SK-N-MC (cell line): ENCODE results near the gene CPNE5.

Source experiments
- DNase-seq: peaks from one replicate; pipeline ENCODE4 v3.0.0-alpha.2; 2011; ENCODE audit warnings: low read depth, low spot score
- H3K27ac ChIP-seq: fragments of 200-600 bp; sonication (generic); 2 replicates; pipeline ENCODE4 v1.5.1; 2016; ENCODE audit warnings: mixed run types
- H3K36me3 ChIP-seq: fragments of 200-600 bp; sonication (generic); 2 replicates; pipeline ENCODE4 v1.6.1; 2017; ENCODE audit warnings: antibody characterized with exemption, low read length, mixed read lengths; ENCODE audit not compliant: insufficient read depth
- H3K4me3 ChIP-seq: fragments of 200-600 bp; sonication (generic); 2 replicates; pipeline ENCODE4 v1.5.1; 2016
- H3K9ac ChIP-seq: fragments of 200-600 bp; sonication (generic); 2 replicates; pipeline ENCODE4 v1.8.0; 2017; ENCODE audit warnings: mixed run types, mixed read lengths; ENCODE audit not compliant: insufficient read length
- H3K9me3 ChIP-seq: fragments of 200-600 bp; sonication (generic); 2 replicates; pipeline ENCODE4 v1.6.1; 2017; ENCODE audit warnings: low read depth, mild to moderate bottlenecking, antibody characterized with exemption, low read length, moderate library complexity, mixed read lengths
- EZH2 ChIP-seq: fragments of 200-600 bp; sonication (generic); IDR thresholded peaks from one replicate; pipeline ENCODE4 v1.6.1; 2017; ENCODE audit warnings: antibody characterized with exemption
- FOXP2 ChIP-seq: optimal IDR thresholded peaks from 2 replicates; pipeline ENCODE3; 2011; ENCODE audit warnings: mild to moderate bottlenecking, moderate library complexity; ENCODE audit not compliant: insufficient read depth; ENCODE audit errors: extremely low read length, control extremely low read depth
- POLR2AphosphoS5 ChIP-seq: IDR thresholded peaks from 2 replicates; pipeline ENCODE4 v1.6.1; 2012; ENCODE audit warnings: mild to moderate bottlenecking, low read depth, low read length, borderline replicate concordance

Gene CPNE5

GRCh38 chr6:36800223-36801076, 38.8 kb downstream of the CPNE5 start:
- TF ChIP-seq EZH2 = no peak
- TF ChIP-seq POLR2AphosphoS5 = no peak
- TF ChIP-seq FOXP2 = no peak
- no peak overlapping the region for H3K27ac ChIP-seq
- H3K36me3 ChIP-seq = no peaks in the 10 kb centered on the region
- no peak overlapping the region for H3K4me3 ChIP-seq
- H3K9me3 ChIP-seq = no peaks in the 10 kb centered on the region
- no peak for DNase-seq
- no peak overlapping the region for H3K9ac ChIP-seq

- H3K9me3 ChIP-seq = no peaks in the 10 kb centered on the region
- H3K27ac ChIP-seq = no peak overlapping the region
- no peak for TF ChIP-seq EZH2
- TF ChIP-seq FOXP2 = no peak
- TF ChIP-seq POLR2AphosphoS5 = no peak
- H3K9ac ChIP-seq = no peak overlapping the region
- no peak overlapping the region for H3K4me3 ChIP-seq
- DNase-seq = no peak
- H3K36me3 ChIP-seq = no peaks in the 10 kb centered on the region
Measured at GRCh38 chr6:36798852-36799251, 40.4 kb downstream of the CPNE5 start.

- no peak for DNase-seq
- no peak overlapping the region for H3K9ac ChIP-seq
- H3K27ac ChIP-seq = no peak overlapping the region
- no peak overlapping the region for H3K4me3 ChIP-seq
- no peaks in the 10 kb centered on the region for H3K36me3 ChIP-seq
- H3K9me3 ChIP-seq = no peaks in the 10 kb centered on the region
- TF ChIP-seq POLR2AphosphoS5 (no peak), FOXP2 (no peak), EZH2 (no peak)
Measured at GRCh38 chr6:36797653-36798052, 41.6 kb downstream of the CPNE5 start.

GRCh38 chr6:36797055-36797454, 42.2 kb downstream of the CPNE5 start:
- Histone ChIP-seq H3K9ac (no peak overlapping the region), H3K9me3 (no peaks in the 10 kb centered on the region), H3K27ac (no peak overlapping the region), H3K36me3 (no peaks in the 10 kb centered on the region), H3K4me3 (no peak overlapping the region)
- DNase-seq = no peak
- TF ChIP-seq FOXP2 (no peak), POLR2AphosphoS5 (no peak), EZH2 (no peak)

GRCh38 chr6:36794713-36795065, 44.6 kb downstream of the CPNE5 start:
- Histone ChIP-seq H3K9ac (no peak overlapping the region), H3K4me3 (no peak overlapping the region), H3K27ac (no peak overlapping the region), H3K36me3 (no peaks in the 10 kb centered on the region), H3K9me3 (no peaks in the 10 kb centered on the region)
- DNase-seq = no peak
- TF ChIP-seq POLR2AphosphoS5 = no peak
- TF ChIP-seq EZH2 = no peak
- no peak for TF ChIP-seq FOXP2

GRCh38 chr6:36793913-36794712, 45.1 kb downstream of the CPNE5 start:
- DNase-seq = no peak
- TF ChIP-seq EZH2 (no peak), POLR2AphosphoS5 (no peak), FOXP2 (no peak)
- Histone ChIP-seq H3K4me3 (no peak overlapping the region), H3K9me3 (no peaks in the 10 kb centered on the region), H3K36me3 (no peaks in the 10 kb centered on the region), H3K9ac (no peak overlapping the region), H3K27ac (no peak overlapping the region)

GRCh38 chr6:36793296-36793912, 45.8 kb downstream of the CPNE5 start:
- H3K36me3 ChIP-seq = no peaks in the 10 kb centered on the region
- H3K9ac ChIP-seq = no peak overlapping the region
- no peak for TF ChIP-seq POLR2AphosphoS5
- TF ChIP-seq EZH2 = no peak
- TF ChIP-seq FOXP2 = no peak
- no peak for DNase-seq
- no peaks in the 10 kb centered on the region for H3K9me3 ChIP-seq
- no peak overlapping the region for H3K4me3 ChIP-seq
- H3K27ac ChIP-seq = no peak overlapping the region

GRCh38 chr6:36791521-36792135, 47.6 kb downstream of the CPNE5 start:
- no peak for DNase-seq
- Histone ChIP-seq H3K9me3 (no peaks in the 10 kb centered on the region), H3K27ac (no peak overlapping the region), H3K9ac (no peak overlapping the region), H3K4me3 (no peak overlapping the region), H3K36me3 (no peaks in the 10 kb centered on the region)
- TF ChIP-seq EZH2 (no peak), FOXP2 (no peak), POLR2AphosphoS5 (no peak)
